GM12864 (cell line): ENCODE data around the gene TBC1D10B.

ENCODE experiments used
- DNase-seq: peaks from one replicate; pipeline ENCODE4 v3.0.0-alpha.2; 2011; ENCODE audit warnings: low read depth
- H3K4me3 ChIP-seq: 2 replicates; pipeline ENCODE4 v1.5.1; 2011; ENCODE audit warnings: mild to moderate bottlenecking, low read depth, low read length, control low read depth
- CTCF ChIP-seq: IDR thresholded peaks from 2 replicates; pipeline ENCODE4 v1.5.1; 2011; ENCODE audit warnings: low read depth, mild to moderate bottlenecking, moderate library complexity, low read length, control low read depth, inconsistent platforms; ENCODE audit errors: missing control alignments

TBC1D10B gene

GRCh38 chr16:30369938-30370455, 297 bp downstream of the TBC1D10B start:
- peak overlapping the region; percentile 85 for H3K4me3 ChIP-seq
- DNase-seq, result no peak
- TF ChIP-seq CTCF, result no peak

GRCh38 chr16:30369091-30369937, 980 bp downstream of the TBC1D10B start:
- H3K4me3 ChIP-seq, result peak overlapping the region; percentile 85
- DNase-seq, result no peak
- TF ChIP-seq CTCF, result no peak

GRCh38 chr16:30368792-30369090, 1.6 kb downstream of the TBC1D10B start:
- no peak for DNase-seq
- peak overlapping the region; percentile 85 for H3K4me3 ChIP-seq
- TF ChIP-seq CTCF, result no peak

- DNase-seq, result no peak
- TF ChIP-seq CTCF, result no peak
- H3K4me3 ChIP-seq, result peak overlapping the region; percentile 85
Measured at GRCh38 chr16:30368122-30368791, 2.0 kb downstream of the TBC1D10B start.

- peak overlapping the region; percentile 85 for H3K4me3 ChIP-seq
- no peak for TF ChIP-seq CTCF
- no peak for DNase-seq
Measured at GRCh38 chr16:30367349-30368009, 2.8 kb downstream of the TBC1D10B start.

GRCh38 chr16:30366511-30366910, 3.8 kb downstream of the TBC1D10B start:
- H3K4me3 ChIP-seq, result no peak overlapping the region
- no peak for TF ChIP-seq CTCF
- DNase-seq, result no peak
